ENCODE results near the gene PRM1. TPM values are rescaled to one million over a fixed set of nuclear protein-coding genes. Genes with fewer than 3 reads are reported as not detected.

Gene PRM1
- total and polyA plus RNA-seq, 2 of the 13 experiments (the other 11 are each of a cell fraction or from before 2014, with no cell fraction given): not detected

DNA sequence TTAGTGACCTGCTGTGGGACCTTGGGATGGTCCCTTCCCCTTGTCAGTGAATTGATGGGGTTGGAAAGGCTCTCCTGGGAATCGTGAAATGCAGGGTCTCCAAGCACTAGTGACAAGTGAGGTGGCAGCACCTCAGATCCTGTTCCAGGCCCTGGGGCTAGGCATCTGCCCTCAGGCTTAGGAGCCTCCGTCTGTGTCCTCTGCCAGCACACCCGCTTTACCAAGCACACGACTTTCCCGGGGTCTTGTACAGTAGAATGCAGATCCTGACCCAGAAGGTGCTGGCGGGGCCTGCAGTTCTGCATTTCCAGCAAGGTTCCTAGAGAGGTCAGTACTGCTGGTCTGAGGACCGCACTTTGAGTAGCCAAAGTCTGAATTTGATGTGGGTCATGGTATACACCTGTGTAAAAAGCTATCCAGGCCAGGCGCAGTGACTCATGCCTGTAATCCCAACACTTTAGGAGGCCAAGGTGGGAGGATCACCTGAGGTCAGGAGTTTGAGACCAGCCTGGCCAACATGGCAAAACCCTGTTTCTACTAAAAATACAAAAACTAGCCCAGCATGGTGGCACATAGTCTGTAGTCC is 33.3 kb upstream of the PRM1 start (continued):
- TF ChIP-seq CTCF (CRISPR knock-in tag; IDR thresholded peaks at IDR 0.05): peak; percentile 22; the same call in 1 of the 2 replicates
- TF ChIP-seq SRY (CRISPR knock-in tag; IDR thresholded peaks at IDR 0.05): 0 out of 2 replicates have a peak, but pooled peaks have one; percentile 49
- no peak for TF ChIP-seq ZNF18 (CRISPR knock-in tag; IDR thresholded peaks at IDR 0.05; ENCODE audit: insufficient replicate concordance)
- no peak for TF ChIP-seq ZBTB7B (CRISPR knock-in tag; IDR thresholded peaks at IDR 0.05)
- TF ChIP-seq ZNF891 (CRISPR knock-in tag; IDR thresholded peaks at IDR 0.05): 0 out of 2 replicates have a peak, but pooled peaks have one; percentile 70
- TF ChIP-seq ARNT2 (CRISPR knock-in tag; IDR thresholded peaks at IDR 0.05; ENCODE audit: low read depth): no peak
- no peak for TF ChIP-seq MEIS2 (CRISPR knock-in tag; IDR thresholded peaks at IDR 0.05)
- no peak for TF ChIP-seq MZF1 (CRISPR knock-in tag; IDR thresholded peaks at IDR 0.05; ENCODE audit: borderline replicate concordance)
- no peak for TF ChIP-seq CREB1 (IDR thresholded peaks at IDR 0.05)
- no peak for TF ChIP-seq CREB1 (CRISPR knock-in tag; IDR thresholded peaks at IDR 0.05)
- TF ChIP-seq, protein P1, sequence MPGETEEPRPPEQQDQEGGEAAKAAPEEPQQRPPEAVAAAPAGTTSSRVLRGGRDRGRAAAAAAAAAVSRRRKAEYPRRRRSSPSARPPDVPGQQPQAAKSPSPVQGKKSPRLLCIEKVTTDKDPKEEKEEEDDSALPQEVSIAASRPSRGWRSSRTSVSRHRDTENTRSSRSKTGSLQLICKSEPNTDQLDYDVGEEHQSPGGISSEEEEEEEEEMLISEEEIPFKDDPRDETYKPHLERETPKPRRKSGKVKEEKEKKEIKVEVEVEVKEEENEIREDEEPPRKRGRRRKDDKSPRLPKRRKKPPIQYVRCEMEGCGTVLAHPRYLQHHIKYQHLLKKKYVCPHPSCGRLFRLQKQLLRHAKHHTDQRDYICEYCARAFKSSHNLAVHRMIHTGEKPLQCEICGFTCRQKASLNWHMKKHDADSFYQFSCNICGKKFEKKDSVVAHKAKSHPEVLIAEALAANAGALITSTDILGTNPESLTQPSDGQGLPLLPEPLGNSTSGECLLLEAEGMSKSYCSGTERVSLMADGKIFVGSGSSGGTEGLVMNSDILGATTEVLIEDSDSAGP (CRISPR knock-in tag; IDR thresholded peaks at IDR 0.05; ENCODE audit: borderline replicate concordance): peak; percentile 35; the same call in 1 of the 2 replicates
- TF ChIP-seq, protein P2, sequence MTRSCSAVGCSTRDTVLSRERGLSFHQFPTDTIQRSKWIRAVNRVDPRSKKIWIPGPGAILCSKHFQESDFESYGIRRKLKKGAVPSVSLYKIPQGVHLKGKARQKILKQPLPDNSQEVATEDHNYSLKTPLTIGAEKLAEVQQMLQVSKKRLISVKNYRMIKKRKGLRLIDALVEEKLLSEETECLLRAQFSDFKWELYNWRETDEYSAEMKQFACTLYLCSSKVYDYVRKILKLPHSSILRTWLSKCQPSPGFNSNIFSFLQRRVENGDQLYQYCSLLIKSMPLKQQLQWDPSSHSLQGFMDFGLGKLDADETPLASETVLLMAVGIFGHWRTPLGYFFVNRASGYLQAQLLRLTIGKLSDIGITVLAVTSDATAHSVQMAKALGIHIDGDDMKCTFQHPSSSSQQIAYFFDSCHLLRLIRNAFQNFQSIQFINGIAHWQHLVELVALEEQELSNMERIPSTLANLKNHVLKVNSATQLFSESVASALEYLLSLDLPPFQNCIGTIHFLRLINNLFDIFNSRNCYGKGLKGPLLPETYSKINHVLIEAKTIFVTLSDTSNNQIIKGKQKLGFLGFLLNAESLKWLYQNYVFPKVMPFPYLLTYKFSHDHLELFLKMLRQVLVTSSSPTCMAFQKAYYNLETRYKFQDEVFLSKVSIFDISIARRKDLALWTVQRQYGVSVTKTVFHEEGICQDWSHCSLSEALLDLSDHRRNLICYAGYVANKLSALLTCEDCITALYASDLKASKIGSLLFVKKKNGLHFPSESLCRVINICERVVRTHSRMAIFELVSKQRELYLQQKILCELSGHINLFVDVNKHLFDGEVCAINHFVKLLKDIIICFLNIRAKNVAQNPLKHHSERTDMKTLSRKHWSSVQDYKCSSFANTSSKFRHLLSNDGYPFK (CRISPR knock-in tag; IDR thresholded peaks at IDR 0.05; ENCODE audit: borderline replicate concordance): no peak
- no peak for TF ChIP-seq AHR (CRISPR knock-in tag; IDR thresholded peaks at IDR 0.05)
- TF ChIP-seq, protein P3, sequence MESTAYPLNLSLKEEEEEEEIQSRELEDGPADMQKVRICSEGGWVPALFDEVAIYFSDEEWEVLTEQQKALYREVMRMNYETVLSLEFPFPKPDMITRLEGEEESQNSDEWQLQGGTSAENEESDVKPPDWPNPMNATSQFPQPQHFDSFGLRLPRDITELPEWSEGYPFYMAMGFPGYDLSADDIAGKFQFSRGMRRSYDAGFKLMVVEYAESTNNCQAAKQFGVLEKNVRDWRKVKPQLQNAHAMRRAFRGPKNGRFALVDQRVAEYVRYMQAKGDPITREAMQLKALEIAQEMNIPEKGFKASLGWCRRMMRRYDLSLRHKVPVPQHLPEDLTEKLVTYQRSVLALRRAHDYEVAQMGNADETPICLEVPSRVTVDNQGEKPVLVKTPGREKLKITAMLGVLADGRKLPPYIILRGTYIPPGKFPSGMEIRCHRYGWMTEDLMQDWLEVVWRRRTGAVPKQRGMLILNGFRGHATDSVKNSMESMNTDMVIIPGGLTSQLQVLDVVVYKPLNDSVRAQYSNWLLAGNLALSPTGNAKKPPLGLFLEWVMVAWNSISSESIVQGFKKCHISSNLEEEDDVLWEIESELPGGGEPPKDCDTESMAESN (CRISPR knock-in tag; conservative IDR thresholded peaks at IDR 0.05): 0 out of 2 replicates have a peak, but pooled peaks have one; percentile 31
- no peak for TF ChIP-seq ZNF160 (CRISPR knock-in tag; IDR thresholded peaks at IDR 0.05)
- TF ChIP-seq PBX2 (CRISPR knock-in tag; IDR thresholded peaks at IDR 0.05): 0 out of 2 replicates have a peak, but pooled peaks have one; percentile 17
- no peak for TF ChIP-seq ZNF225 (CRISPR knock-in tag; IDR thresholded peaks at IDR 0.05)
- TF ChIP-seq THAP11 (CRISPR knock-in tag; IDR thresholded peaks at IDR 0.05): no peak
